Testis (tissue), 3 donors: Measurements from ENCODE around the gene KCNIP1. TPM values are rescaled to one million over a fixed set of nuclear protein-coding genes. Genes with fewer than 3 reads are reported as not detected.

ENCODE experiments used
- DNase-seq: peaks from one replicate; pipeline ENCODE4 v3.0.0-alpha.2; 2019
- H3K27ac ChIP-seq, 2 donors: fragments of 200-600 bp; sonication (generic); one replicate each; pipeline ENCODE4 v1.5.1; 2019
- H3K27me3 ChIP-seq: fragments of 200-600 bp; sonication (generic); one replicate; pipeline ENCODE4 v1.5.1; 2019
- H3K36me3 ChIP-seq: fragments of 200-600 bp; sonication (generic); one replicate; pipeline ENCODE4 v1.5.1; 2017; ENCODE audit warnings: low read depth; ENCODE audit errors: missing control alignments
- H3K4me1 ChIP-seq: fragments of 200-600 bp; sonication (generic); one replicate; pipeline ENCODE4 v1.5.1; 2019
- H3K4me3 ChIP-seq, 2 donors: fragments of 200-600 bp; sonication (generic); one replicate each; pipeline ENCODE4 v1.5.1; 2017 to 2019
- H3K9me3 ChIP-seq: fragments of 200-600 bp; sonication (generic); one replicate; pipeline ENCODE4 v1.5.1; 2017
- POLR2A ChIP-seq: fragments of 450-650 bp; IDR thresholded peaks from one replicate; pipeline ENCODE4 v1.6.1; 2017; ENCODE audit warnings: antibody characterized with exemption, mild to moderate bottlenecking, moderate library complexity
- WGBS, 2 donors: methylation state at CpG; one replicate each; pipeline ENCODE4 v1.1.5; 2018; 5-methylcytosine and 5-hydroxymethylcytosine counted together
- intact Hi-C: fragments of 100-400 bp; cut with DNase I; formaldehyde crosslinking; loops from one replicate; pipeline ENCODE4 v1.15.1; 2023; ENCODE audit warnings: low total_unique reads
- polyA plus RNA-seq: library from polyadenylated mRNA; stranded (reverse); fragments of 350-450 nt; fragmentation: Illumina TruSeq; extraction: RNeasy Lipid Tissue Mini Kit (QIAGEN cat#74804); gene quantifications from one replicate; pipeline ENCODE4 v1.2.3, GENCODE V29; 2014; ENCODE audit warnings: low read depth, low replicate concordance; ENCODE audit not compliant: insufficient read depth
- total RNA-seq, 2 donors: library from RNA; depleted of rRNA; stranded (reverse); fragments of >200 nt; gene quantifications; one replicate each; pipeline ENCODE4 v1.2.3, GENCODE V29; 2016
- TF ChIP-seq, protein P1 (sequence below), 3 experiments: fragments of 450-650 bp in 2 of 3; fragments of 200-600 bp in 1 of 3; sonication (generic) in 1 of 3; IDR thresholded peaks; one replicate each; pipeline ENCODE4 v1.5.1; 2016 to 2019; ENCODE audit warnings: antibody characterized with exemption in 3 of 3, mild to moderate bottlenecking in 2 of 3, moderate library complexity in 1 of 3

The KCNIP1 gene
- total and polyA plus RNA-seq, 3 donors from 2014 or later = 5.9 to 14.8 (median 13.4) TPM

DNA sequence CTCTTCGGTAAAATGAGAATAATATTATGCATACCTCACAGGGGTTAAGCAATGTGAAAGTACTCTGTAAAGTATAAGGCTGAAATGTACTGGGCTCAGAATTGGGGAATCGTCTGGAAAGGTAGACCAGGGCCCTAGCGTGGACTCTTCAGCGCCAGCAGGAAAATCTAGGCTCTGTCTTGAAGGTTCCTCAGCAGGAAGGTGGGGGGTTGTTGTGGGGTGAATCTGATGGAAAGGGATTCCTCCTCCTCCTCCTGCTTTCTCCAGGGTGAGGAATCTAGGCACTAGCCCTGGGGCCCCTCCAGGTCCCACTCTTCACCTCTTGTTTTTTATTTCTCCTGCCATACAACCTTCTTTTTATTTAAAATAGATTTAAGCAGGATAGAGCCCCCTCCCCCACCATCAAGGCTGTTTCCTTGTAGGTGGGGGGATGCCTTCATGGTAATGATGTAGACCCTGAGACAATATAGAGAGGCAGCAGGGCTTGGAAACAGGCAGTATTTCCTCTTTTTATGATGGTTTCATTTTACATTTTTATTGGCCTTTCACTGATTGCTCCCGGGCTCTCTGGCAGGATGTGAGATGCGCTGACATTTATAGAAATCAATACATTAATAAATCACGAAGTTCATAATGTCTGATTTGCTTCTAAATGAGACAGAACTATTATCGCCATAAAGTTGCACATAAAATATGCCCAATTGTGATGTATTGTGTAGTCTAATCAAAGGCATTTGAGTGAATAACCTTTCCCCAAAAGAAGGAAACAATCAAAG is 200.8 kb downstream of the KCNIP1 start:
- TF ChIP-seq, protein P1, sequence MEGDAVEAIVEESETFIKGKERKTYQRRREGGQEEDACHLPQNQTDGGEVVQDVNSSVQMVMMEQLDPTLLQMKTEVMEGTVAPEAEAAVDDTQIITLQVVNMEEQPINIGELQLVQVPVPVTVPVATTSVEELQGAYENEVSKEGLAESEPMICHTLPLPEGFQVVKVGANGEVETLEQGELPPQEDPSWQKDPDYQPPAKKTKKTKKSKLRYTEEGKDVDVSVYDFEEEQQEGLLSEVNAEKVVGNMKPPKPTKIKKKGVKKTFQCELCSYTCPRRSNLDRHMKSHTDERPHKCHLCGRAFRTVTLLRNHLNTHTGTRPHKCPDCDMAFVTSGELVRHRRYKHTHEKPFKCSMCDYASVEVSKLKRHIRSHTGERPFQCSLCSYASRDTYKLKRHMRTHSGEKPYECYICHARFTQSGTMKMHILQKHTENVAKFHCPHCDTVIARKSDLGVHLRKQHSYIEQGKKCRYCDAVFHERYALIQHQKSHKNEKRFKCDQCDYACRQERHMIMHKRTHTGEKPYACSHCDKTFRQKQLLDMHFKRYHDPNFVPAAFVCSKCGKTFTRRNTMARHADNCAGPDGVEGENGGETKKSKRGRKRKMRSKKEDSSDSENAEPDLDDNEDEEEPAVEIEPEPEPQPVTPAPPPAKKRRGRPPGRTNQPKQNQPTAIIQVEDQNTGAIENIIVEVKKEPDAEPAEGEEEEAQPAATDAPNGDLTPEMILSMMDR (IDR thresholded peaks at IDR 0.05) = no peak
- no peak for TF ChIP-seq POLR2A
- Histone ChIP-seq H3K4me1 (no peaks in the 10 kb centered on the region), H3K36me3 (no peaks in the 10 kb centered on the region), H3K27ac (no peak overlapping the region), H3K27me3 (no peaks in the 10 kb centered on the region), H3K9me3 (no peaks in the 10 kb centered on the region), H3K4me3 (no peak overlapping the region)
- no peak for DNase-seq
- 82 to 87% methylated on average over 8 of the region's 8 CpGs for WGBS, 2 donors
- intact Hi-C loops = no loop called here

GRCh38 chr5:170709640-170710039 is 205.8 kb downstream of the KCNIP1 start:
- intact Hi-C loops = no loop called here
- 81 to 98% methylated on average over 6 of the region's 6 CpGs for WGBS, 2 donors
- H3K4me3 ChIP-seq = no peak overlapping the region

DNA sequence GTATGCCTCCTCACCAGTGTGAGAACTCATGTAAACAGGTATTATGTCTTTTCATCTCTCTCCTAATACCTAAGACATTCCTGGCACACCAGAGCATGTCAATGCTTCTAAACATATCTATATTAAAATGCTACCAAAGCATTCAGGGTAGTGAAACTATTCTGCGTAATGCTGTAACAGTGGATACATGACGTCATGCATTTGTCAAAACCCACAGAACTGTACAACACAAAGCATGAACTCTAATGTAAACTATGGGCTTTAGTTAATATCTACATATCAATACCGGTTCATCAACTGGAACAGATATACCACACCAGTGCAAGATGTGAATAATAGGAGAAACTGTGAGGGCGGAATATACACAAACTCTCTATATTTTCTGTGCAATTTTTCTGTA is 207.5 kb downstream of the KCNIP1 start:
- TF ChIP-seq, protein P1 (IDR thresholded peaks at IDR 0.05) = no peak
- no peak for TF ChIP-seq POLR2A
- WGBS, 2 donors = 95 to 97% methylated on average over 4 of the region's 4 CpGs
- no peak overlapping the region for H3K27ac ChIP-seq
- no peaks in the 10 kb centered on the region for H3K27me3 ChIP-seq
- no peak overlapping the region for H3K4me3 ChIP-seq
- intact Hi-C loops = no loop called here
- H3K9me3 ChIP-seq = no peaks in the 10 kb centered on the region
- no peaks in the 10 kb centered on the region for H3K36me3 ChIP-seq
- no peak for DNase-seq
- H3K4me1 ChIP-seq = no peaks in the 10 kb centered on the region

More at GRCh38 chr5:170709640-170710039, 205.8 kb downstream of the KCNIP1 start:
- H3K27ac ChIP-seq = no peak overlapping the region
- H3K4me1 ChIP-seq = no peaks in the 10 kb centered on the region
- TF ChIP-seq, protein P1 (IDR thresholded peaks at IDR 0.05) = no peak
- no peak for TF ChIP-seq POLR2A
- H3K9me3 ChIP-seq = no peaks in the 10 kb centered on the region
- H3K27me3 ChIP-seq = no peaks in the 10 kb centered on the region
- DNase-seq = no peak
- H3K36me3 ChIP-seq = no peaks in the 10 kb centered on the region

- Histone ChIP-seq H3K27ac (no peak overlapping the region), H3K4me3 (no peak overlapping the region), H3K36me3 (no peaks in the 10 kb centered on the region), H3K27me3 (no peaks in the 10 kb centered on the region), H3K4me1 (no peaks in the 10 kb centered on the region), H3K9me3 (no peaks in the 10 kb centered on the region)
- 93 to 94% methylated on average over 5 of the region's 5 CpGs for WGBS, 2 donors
- intact Hi-C loops = no loop called here
- no peak for DNase-seq
- TF ChIP-seq, protein P1 (IDR thresholded peaks at IDR 0.05) = no peak
- no peak for TF ChIP-seq POLR2A
Measured at GRCh38 chr5:170715141-170715540, 211.3 kb downstream of the KCNIP1 start.

- H3K27ac ChIP-seq = no peak overlapping the region
- no peak for TF ChIP-seq POLR2A
- TF ChIP-seq, protein P1 (IDR thresholded peaks at IDR 0.05) = no peak
- intact Hi-C loops = no loop called here
- H3K27me3 ChIP-seq = no peaks in the 10 kb centered on the region
- no peaks in the 10 kb centered on the region for H3K36me3 ChIP-seq
- WGBS, 2 donors = 37 to 42% methylated on average over 4 of the region's 4 CpGs
- no peak for DNase-seq
- H3K9me3 ChIP-seq = no peaks in the 10 kb centered on the region
- H3K4me1 ChIP-seq = no peaks in the 10 kb centered on the region
- H3K4me3 ChIP-seq = no peak overlapping the region
Measured at GRCh38 chr5:170716396-170716795, 212.6 kb downstream of the KCNIP1 start.
